Stimulated activated CD8-positive, alpha-beta memory T cell treated with anti-CD3 and anti-CD28 coated beads, Interleukin-4, amount 100 ng/mL, for 48 hours (primary cell): Measurements from ENCODE around the gene AP5Z1.

Experiments
- DNase-seq: peaks from one replicate; pipeline ENCODE4 v3.0.0-alpha.2; 2020

The AP5Z1 gene

DNA sequence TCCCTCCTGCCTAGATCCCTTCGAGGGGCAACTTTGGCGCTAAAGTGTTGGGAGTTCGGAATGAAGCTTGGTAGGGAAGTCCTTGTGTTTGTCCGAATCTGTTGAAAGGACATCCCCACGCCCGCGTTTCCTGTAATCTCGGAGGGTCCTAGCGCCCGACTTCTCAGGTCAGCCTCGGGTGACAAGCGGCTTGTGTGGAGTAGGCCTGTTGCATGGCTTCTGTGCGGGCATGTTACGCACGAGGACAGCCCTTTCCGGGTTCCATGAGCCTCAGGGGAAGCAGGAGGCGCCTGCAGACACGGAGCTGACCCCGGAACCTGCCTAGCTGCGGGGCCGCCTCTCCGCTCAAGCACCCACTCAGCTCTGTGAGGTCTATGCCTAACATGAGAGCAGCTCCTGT is 28.4 kb upstream of the AP5Z1 start:
- DNase-seq = no peak

DNA sequence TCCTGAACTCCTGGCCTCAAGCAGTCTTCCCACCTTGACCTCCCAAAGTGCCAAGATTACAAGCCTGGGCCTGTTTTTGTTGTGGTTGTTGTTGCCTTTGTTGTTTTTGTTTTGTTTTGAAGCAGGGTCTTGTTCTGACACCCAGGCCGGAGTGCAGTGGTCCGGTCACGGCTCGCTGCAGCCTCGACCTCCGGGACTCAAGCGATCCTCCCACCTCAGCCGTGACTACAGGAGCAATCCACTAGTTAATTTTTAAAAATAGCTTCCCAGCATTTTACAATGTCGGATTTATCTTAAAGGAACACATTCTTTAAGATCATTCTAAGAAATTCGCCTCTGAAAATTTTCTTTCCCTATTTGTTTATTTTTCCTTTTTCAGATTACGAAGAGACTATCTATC is 27.7 kb upstream of the AP5Z1 start:
- no peak for DNase-seq

DNA sequence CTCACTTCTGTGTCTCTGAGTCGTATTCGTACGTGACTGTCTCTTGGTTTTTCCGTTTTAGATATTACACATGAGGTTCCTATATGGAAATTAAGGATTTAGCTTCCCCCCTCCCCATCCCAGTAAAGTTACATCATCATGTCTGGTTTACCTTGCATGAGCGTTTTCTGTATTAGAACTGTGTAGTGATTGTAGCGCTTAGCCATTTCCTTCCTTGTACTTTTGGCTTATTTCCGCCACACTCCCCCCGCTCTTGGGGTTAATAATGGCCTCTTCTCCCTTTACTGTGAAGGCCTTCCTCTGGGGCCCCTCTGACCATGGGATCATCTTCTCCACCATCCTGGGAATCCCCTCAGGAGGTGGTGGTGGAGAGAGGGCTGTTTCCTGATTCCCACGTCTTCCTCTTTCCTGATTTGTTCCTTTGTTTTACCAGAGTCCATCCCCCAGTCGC is 27.2 kb upstream of the AP5Z1 start:
- no peak for DNase-seq

DNA sequence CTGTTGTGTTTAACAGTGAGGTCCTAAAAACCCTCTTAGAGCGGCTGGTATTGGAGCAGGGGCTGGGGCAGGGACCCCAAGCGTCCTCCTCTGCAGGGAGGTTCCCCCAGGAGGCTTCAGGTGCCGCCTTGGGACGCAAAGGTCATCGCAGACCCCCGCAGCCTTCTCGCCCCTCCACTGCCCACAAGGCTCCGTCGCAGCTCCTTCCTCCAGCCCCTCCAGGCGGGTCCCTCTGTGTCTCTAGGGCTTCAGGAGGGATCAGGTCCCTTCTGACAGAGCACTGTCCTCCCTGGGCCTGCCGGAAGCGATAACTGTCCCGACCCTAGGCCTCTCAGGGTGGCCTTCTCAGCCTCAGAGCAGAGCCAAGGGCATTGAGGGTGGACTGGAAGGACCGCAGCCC is 26.1 kb upstream of the AP5Z1 start:
- DNase-seq = no peak

DNA sequence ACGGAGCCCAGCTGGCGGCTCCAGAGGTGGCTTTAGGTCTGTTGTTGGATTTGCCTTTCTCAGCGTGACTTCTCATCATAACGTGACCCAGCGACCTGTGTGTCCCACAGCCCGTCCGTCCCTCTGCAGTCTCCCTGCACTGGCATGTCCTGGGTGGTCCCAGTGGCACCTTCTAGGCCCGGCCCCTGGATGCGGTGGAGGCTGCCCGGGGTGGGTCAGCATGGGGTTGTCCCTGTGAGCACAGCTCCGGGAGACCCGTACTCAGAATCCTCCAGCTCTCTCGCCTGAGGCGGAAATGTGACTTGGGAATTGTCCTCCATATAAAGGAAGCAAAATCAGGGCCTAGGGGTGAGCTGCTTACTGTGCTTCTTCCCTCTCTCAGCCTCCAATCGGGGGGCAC is 25.6 kb upstream of the AP5Z1 start:
- no peak for DNase-seq

DNA sequence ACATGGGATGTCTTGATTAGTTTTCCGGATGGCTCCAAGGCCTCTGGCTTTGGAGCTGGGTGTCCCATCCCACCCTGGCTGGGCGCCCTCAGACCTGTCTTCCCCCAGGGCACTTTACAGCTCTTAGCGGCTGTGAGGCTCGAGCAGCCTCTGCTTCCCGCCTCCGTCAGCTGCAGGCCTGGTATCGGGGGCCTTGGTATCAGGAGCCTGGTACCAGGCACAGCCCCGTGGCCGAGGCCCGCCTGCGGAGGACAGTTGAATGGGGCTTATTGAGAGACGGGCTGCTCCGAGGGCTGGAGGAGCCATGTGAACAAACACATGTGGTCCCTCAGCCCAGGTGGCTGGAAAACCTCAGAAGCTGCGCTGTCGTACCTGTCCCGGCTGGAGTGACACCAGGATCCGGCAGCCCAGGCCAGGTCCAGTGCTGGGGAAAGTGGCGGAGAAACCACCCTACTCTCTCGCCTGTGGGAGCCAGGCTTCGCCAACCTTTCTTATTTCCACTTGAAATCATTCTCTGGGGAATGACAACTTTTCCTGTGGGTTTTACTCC is 23.9 kb upstream of the AP5Z1 start:
- DNase-seq = no peak

DNA sequence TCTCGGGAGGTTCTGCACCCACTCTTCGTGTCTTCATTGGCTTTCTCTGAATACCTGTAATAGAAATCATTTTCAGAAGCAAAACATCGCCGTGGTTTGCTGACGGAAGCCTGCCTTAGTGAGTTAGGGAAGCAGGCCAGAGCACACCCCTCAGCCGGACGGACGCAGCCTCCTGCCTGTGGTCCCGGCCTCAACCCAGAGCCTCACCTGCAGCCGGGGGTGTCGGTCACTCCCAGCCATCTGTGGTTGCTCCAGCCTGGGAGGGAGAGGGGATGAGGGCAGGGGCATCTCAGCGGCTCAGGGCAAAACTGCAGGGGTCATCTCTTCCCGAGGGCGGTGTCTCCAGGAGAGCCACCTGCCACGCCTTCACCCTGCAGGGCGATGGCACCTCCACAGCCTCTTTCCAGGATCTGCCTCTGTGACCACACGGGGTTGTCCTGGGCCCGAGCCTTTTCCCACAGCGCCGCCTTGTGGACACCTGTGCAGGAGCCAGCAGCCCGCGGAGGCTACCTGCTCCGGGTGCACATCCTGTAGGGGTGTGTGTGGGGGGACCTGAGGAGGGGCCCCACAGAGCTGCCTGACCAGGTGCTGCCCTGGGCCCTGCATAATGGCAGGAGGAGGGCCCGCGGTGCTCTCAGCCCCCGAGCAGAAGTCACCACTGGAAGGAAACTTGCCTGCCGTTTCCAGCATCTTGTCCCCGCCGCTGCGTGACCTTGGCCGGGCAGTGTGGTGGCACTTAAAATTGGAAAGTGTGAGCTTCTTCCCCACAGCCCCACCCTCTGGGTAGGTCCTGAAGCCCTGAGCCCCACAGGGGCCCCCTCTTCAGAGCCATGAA is 21.6 kb upstream of the AP5Z1 start:
- peak; percentile 94 for DNase-seq

DNA sequence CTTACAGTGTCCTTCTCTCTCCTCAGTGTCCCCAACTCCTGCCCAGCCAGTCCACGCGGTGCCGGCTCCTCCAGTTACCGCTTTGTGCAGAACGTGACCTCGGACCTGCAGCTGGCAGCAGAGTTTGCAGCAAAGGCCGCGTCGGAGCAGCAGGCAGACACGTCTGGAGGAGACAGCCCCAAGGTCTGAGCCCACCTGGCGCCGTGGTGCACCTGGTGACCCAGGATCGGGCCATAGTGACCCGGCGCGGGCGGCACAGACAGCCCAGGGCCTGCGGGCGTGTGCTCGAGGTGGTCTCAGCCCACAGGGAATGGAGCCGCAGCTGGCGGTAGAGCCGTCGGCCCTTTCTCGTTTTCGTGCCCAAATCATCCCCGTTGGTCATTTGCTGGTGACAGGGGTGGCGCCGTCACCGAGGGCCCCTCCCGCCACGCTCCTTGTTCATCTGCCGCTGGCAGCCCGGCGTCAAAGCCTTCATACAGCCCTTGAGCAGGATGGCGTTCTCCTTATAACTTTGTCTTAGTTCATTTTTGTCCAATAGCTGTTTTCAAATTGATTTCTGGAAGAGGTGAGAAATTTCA is 20.9 kb upstream of the AP5Z1 start:
- no peak for DNase-seq

DNA sequence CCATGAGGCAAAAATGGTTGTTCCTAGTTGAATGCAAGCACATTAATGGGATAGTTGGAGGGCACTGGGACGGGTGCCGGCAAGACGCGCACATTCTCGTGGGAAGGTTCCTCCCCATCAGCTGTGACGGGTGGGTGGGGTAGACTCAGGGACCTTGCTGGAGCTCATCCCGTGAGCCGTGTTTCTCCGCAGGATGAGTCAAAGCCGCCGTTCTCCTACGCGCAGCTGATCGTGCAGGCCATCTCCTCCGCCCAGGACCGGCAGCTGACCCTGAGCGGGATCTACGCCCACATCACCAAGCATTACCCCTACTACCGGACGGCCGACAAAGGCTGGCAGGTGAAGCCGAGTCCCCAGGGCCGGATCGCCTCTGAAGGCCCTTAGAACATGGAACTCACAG is 20.4 kb upstream of the AP5Z1 start:
- DNase-seq = no peak

DNA sequence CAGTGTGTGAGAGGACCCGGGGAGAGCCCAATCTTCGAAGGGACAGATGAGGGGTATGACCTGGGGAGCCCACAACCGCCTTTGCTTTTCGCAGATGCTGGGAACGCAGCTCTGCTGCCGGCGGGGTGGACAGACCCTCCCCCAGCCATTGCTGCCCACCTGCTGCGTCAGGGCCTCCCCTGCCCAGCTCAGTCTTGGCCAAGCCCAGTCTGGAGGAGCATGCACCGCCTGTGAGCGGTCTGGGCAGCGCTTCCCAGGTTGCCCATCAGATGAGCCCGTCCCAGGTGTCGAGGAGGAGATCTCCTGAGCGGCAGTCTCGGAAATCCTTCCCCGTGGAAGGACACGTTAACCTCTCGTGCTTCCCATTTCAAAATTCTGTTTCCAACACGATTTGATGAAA is 17.3 kb upstream of the AP5Z1 start:
- no peak for DNase-seq

DNA sequence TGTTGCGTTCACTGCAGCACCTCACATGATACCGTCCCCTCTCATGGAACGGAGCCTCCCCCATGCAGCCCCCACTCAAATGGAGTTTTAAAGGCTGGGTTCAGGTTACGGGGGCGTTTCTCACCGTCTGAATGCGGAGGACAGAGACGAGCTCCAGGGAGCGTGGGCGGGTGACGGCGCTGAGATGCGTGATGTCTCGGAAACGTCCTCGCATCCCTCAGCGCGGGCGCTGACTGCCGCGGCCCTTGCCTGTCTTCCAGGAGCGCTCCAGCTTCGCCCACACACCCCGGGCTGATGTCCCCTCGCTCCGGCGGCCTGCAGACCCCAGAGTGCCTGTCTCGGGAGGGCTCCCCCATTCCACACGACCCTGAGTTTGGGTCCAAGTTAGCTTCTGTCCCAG is 16.6 kb upstream of the AP5Z1 start:
- DNase-seq = no peak

DNA sequence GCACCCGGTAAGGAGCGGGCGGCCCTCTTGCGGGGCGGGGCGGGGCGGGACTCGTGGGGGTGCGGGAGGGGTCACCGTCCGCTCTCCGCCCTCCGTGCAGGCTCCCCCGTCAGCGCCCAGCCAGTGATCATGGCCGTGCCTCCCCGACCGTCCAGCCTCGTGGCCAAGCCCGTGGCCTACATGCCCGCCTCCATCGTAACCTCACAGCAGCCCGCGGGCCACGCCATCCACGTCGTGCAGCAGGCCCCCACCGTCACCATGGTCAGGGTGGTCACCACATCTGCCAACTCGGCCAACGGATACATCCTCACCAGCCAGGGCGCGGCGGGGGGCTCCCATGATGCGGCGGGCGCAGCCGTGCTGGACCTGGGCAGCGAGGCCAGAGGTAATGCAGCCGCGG is 16.2 kb upstream of the AP5Z1 start:
- no peak for DNase-seq

DNA sequence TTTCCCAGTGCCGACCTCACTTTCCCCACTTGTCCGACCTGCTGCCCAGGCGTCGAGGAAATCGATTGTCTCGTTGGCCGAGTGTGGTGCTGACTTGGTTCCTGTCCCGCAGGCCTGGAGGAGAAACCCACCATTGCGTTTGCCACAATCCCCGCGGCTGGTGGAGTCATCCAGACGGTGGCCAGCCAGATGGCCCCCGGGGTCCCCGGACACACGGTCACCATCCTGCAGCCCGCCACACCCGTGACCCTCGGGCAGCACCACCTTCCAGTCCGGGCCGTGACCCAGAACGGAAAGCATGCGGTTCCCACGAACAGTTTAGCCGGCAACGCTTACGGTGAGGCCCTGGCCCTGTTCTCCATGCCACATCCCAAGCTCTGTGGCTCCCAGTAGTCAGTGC is 14.5 kb upstream of the AP5Z1 start:
- no peak for DNase-seq

DNA sequence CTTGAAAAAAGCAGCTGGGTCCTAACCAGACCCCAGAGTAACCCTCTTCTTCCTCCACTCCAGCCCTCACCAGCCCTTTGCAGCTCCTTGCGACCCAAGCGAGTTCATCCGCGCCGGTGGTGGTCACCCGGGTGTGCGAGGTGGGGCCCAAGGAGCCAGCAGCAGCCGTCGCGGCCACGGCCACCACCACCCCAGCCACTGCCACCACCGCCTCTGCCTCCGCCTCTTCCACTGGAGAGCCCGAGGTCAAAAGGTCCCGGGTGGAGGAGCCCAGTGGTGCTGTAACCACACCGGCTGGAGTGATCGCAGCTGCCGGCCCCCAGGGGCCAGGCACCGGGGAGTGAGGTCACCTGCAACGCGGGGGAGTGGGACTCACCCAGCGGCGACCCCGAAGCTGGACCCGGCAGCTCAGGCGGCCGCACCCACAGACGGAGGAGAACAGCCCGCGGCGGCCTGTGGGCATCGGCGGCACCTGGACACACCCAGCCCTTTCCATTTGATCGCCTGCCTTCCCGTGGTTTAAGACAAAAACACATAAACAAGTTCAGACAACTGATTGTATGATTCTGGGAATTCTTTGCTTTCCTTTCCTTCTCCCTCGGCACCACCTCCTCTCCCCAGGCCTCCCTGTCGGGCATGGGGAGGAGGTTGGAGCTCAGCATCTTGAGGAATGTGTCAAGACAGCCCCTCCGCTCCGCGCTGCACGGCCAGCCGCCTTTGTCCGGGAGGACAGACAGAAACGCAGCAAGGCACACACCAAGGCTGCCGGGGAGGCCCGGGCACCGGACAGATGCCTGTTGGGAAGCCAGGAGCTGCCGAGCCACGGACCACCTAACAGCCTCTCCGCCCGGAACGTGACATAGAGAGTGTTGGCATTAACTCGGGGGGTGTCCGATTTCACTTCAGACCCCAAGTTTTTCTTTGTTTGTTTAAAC is 13.0 kb upstream of the AP5Z1 start:
- no peak for DNase-seq

DNA sequence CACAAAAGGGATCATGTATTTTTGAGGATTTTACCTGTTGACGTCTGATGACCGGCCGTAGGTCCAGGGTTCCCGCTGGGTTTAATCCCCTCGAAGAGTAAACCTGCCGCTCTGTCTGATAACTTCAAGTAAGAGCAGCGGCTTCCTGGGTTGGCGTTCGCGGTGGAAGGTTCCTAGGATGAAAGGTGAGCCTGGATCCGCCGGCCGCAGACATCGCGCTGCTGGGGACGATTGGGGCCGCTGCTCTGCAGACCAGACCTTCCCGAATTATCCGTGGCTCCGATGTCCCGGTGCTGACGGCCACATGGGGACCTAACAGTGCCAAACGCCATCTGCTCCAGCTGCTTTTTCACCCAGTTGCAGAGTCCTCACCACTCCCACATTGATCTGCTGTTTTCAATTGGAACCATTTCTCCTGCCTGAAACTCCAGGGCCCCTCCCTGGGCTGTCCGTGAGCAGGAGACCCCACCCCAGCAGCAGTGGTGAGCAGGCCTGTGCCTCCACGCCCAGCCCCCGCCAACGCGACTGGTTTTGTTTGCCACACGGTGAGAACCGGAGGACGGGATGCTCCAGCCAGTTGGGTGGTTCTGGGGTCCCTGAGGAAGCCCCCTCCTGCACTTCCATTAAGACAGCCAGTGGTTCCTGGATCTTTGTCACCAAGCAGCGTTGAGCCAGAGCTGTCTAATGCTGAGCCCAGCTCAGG is 12.2 kb upstream of the AP5Z1 start:
- no peak for DNase-seq

DNA sequence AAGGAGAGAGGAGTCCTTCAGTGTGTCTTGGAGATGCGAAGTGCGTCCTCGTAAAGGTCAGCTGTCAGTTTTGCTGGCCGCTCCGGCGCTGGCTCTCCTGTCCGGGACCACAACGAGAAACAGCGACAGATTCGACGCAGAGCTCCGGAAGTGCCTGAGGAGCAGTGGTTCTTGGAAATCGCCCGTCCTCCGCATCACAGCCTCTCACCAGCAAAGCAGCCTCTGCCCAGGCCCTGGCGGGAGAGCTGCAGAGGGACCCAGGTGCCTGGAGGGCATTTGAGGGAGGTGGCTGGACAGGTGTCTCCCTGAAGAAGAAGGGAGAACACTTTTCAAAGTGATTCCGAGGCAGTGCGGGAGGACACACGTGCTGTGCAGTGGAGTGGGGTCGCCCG is 11.6 kb upstream of the AP5Z1 start:
- no peak for DNase-seq

DNA sequence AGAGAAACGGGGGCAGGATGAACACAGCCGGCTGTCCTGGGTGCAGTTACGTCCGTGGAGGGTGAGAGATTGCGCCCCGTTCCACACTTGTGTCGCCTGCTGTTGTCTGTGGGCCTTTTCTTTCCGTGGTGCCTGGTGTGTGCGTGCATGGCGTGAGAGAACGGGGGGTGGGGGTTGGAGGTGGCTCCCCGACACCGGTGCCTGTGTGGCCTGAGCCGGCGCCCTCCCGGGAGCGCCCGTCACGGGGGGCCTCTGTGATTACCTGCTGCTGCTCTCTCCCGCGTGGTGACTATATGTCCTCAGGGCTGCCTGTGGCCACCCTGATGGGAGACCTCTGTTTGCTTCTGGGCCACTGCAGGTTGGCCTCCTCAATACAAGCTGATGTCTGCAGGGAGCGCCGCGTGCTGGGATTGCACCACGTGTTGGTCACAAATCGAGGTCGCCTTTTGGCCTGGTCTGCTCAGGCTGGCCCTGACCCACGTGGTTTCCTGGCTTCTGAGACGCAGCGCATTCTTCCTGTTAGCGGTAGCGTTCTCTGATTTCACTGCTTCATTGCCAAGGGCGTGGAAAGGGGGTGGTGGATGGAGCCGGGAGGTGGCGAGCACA is 10.9 kb upstream of the AP5Z1 start:
- no peak for DNase-seq

DNA sequence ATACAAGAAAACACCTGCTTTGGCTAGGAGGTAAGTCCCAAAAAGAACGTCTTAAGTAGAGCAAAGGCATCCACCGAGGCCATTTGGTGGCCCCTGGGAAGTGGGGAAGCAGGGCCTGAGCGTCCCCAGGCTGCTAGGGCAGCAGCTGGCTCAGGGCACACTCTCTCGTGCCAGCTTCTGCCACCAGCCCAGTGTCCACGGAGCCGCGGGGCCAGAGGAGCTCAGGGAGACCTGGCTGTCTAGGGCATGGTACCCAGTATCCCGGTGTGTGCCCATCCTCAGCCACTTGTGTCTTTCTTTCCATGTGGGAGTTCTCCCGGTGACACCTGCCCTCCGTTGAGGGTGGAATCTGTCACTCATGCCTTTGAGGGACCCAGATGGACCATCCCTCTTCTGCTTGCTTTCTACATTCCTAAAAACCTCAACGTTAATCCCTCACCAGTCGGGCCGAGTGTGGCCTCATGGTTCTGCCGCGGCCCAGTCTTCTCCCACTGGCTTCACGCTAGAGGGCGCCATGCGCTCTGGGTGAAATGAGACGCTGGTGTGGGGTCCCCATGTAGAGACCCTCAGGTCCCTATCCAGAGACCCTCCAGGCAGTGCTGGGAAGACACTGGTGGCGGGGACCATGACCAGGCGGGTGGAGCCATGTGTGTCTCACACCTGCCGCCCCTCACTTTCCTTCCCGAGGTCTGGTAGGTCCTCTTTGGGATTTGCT is 9.5 kb upstream of the AP5Z1 start:
- DNase-seq = no peak

DNA sequence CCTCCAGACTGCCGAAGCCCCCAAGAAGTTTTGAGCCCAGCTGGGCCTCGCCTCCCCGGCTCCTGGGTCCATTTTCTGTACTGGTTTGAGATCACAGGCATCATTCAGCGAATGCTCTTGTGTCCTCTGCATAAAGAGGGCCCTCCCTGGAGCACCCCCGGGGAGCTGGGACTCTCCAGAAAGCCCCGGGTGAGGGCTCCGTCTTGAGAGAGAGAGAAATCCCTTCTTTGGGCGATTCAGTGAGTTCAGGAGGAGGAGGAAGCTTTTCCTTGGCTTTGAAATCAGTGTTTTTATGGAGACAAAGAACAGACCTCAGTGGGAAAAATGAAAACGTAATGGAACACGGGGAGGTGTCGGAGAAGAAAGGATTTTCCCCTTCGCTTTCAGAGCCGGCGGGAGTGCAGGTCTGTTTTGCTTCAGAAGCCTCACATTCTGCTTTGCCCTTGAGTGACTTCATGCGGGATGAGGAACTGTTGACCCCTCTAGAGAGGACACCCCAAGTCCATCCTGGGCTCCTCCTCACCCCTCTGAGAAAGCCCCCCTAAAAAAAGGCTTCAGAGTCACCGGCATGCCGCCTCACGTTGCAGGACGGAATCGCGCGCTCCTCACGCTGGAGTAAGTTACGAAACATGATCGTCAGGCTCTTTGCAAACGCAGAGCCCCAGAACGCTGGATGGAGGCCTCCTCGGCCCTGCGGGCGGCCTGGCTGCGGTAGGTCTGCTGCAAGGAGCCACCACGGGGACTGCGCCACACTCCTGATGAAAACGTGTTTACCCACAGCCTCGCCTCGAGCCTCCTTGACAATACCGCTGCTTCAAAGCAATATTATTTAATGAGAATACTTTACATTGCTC is 8.5 kb upstream of the AP5Z1 start:
- no peak for DNase-seq
